OCI-LY7 (cell line): ENCODE measurements around the gene GIPR. TPM values are rescaled to one million over a fixed set of nuclear protein-coding genes. Genes with fewer than 3 reads are reported as not detected.
A peak's percentile ranks its signal among the peaks of the same experiment; 100 is the strongest.

Source experiments
- BruUV-seq: library from RNA; stranded (reverse); fragments of 400-500 nt; replicated peaks from 2 replicates; lab custom pipeline; 2021; lab: Mats Ljungman, UMichigan
- CTCF ChIA-PET: fragments of 300-600 bp; sonication (Branson Sonifier 250); formaldehyde crosslinking; loops from one replicate; lab custom pipeline; 2022; ENCODE audit warnings: antibody characterized with exemption; ENCODE audit not compliant: unreplicated experiment; lab: Charles Lee
- POLR2A ChIA-PET: fragments of 300-600 bp; sonication (Branson Sonifier 250); formaldehyde crosslinking; loops from one replicate; lab custom pipeline; 2022; ENCODE audit warnings: antibody characterized with exemption; lab: Charles Lee
- DNase-seq: peaks from one replicate; pipeline ENCODE4 v3.0.0-alpha.2; 2015; ENCODE audit warnings: low spot score
- H2AFZ ChIP-seq: fragments of 200-600 bp; sonication (generic), shearing (Covaris generic); 2 replicates; pipeline ENCODE4 v1.6.1; 2014; ENCODE audit warnings: mild to moderate bottlenecking, antibody characterized with exemption, low read length, moderate library complexity
- H3K27ac ChIP-seq: fragments of 200-600 bp; sonication (generic); 2 replicates; pipeline ENCODE4 v1.5.1; 2014; ENCODE audit warnings: mixed run types, low read depth, mild to moderate bottlenecking, moderate library complexity, low read length, inconsistent platforms; ENCODE audit not compliant: poor library complexity, severe bottlenecking
- H3K36me3 ChIP-seq: fragments of 200-600 bp; sonication (generic); 2 replicates; pipeline ENCODE4 v1.6.1; 2014; ENCODE audit warnings: mild to moderate bottlenecking, antibody characterized with exemption, low read length, moderate library complexity, mixed read lengths; ENCODE audit not compliant: insufficient read depth
- H3K4me1 ChIP-seq: fragments of 200-600 bp; sonication (generic); 2 replicates; pipeline ENCODE4 v1.5.1; 2014; ENCODE audit warnings: mild to moderate bottlenecking, low read length; ENCODE audit not compliant: insufficient read depth, poor library complexity, severe bottlenecking
- H3K4me2 ChIP-seq: fragments of 200-600 bp; sonication (generic); 2 replicates; pipeline ENCODE4 v1.6.1; 2014; ENCODE audit warnings: mild to moderate bottlenecking, low read length
- H3K4me3 ChIP-seq: fragments of 200-600 bp; sonication (generic); 2 replicates; pipeline ENCODE4 v1.5.1; 2014; ENCODE audit warnings: mild to moderate bottlenecking, low read depth, low read length; ENCODE audit not compliant: poor library complexity, severe bottlenecking
- H3K79me2 ChIP-seq: fragments of 200-600 bp; sonication (generic); 2 replicates; pipeline ENCODE4 v1.6.1; 2016; ENCODE audit warnings: low read depth, mild to moderate bottlenecking, low read length, moderate library complexity, mixed read lengths; ENCODE audit not compliant: insufficient read depth
- H3K9me2 ChIP-seq: fragments of 200-600 bp; sonication (generic); 2 replicates; pipeline ENCODE4 v1.6.1; 2016; ENCODE audit warnings: mild to moderate bottlenecking, low read length, mixed read lengths; ENCODE audit not compliant: insufficient read depth
- H3K9me3 ChIP-seq: fragments of 200-600 bp; sonication (generic); 2 replicates; pipeline ENCODE4 v1.6.1; 2014; ENCODE audit warnings: mild to moderate bottlenecking, mixed run types, low read length, mixed read lengths
- H4K20me1 ChIP-seq: fragments of 200-600 bp; sonication (generic); 2 replicates; pipeline ENCODE4 v1.6.1; 2014; ENCODE audit warnings: mild to moderate bottlenecking, antibody characterized with exemption, low read length, moderate library complexity, mixed read lengths; ENCODE audit not compliant: insufficient read depth
- EZH2phosphoT487 ChIP-seq: fragments of 200-600 bp; sonication (generic); IDR thresholded peaks from 2 replicates; pipeline ENCODE4 v1.6.1; 2018; ENCODE audit warnings: low read depth, borderline replicate concordance, mild to moderate bottlenecking, mixed run types, antibody characterized with exemption, low read length, moderate library complexity, mixed read lengths
- intact Hi-C: fragments of 100-400 bp; cut with micrococcal nuclease; formaldehyde crosslinking; loops from one replicate; pipeline ENCODE4 v1.10.0; 2022; ENCODE audit not compliant: unreplicated experiment
- total RNA-seq, 2 experiments: library from RNA; depleted of rRNA in 1 of 2; stranded (reverse); fragments of >200 nt in 1 of 2; shearing (Covaris generic) in 1 of 2; gene quantifications; 2 replicates each; pipeline ENCODE4 v1.2.3, GENCODE V29; 2014 to 2022
- TF ChIP-seq, protein P1 (sequence below): fragments of 200-600 bp; sonication (generic); conservative IDR thresholded peaks from 2 replicates; pipeline ENCODE4 v1.5.1; 2014; ENCODE audit warnings: mild to moderate bottlenecking, antibody characterized with exemption, low read length, moderate library complexity, mixed read lengths

GIPR gene
- total RNA-seq, 2 experiments from 2014 or later: 7.9 to 23.3 TPM

DNA sequence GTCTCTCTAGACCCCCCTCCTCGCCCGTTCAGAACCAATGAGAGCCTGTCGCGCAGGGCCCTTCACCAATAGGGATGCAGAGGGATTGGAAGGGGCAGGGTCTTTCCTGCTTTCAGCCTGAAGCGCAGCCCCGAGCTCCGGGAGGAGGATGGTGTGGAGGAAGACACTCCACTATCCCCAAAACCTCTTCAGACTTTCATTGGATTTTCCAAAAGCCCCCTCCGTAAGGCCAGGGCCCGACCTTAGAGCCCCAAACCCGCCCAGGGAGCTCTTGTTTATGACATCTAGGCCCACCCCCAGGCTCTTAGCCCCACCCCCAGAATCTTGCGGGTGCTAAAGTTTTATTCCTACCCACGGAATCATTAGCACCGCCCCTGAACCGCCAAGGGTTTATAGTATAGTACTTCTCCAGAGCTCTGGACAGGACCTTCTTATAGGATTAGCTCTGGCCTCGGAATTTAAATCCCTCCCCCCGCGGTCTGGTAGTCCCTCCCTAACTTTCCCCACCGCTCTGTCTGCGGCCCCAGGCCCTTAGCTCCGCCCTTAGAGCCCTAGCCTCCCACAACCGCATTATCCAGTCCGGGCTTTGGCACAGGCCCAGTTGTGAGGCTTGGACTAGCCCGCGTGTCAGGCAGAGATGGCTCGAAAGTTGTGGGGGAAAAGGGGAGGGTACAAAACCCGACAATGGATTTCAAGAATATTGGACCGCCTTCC, 22.2 kb upstream of the GIPR start:
- no peak overlapping the region for H3K27ac ChIP-seq
- peak overlapping the region; percentile 98 for H2AFZ ChIP-seq
- H3K9me2 ChIP-seq: no peaks in the 10 kb centered on the region
- H4K20me1 ChIP-seq: no peaks in the 10 kb centered on the region
- peak; percentile 94 for DNase-seq
- peaks cover 36% of the 10 kb centered on the region for H3K4me1 ChIP-seq
- BruUV-seq: no TSS peak
- H3K9me3 ChIP-seq: no peaks in the 10 kb centered on the region
- intact Hi-C loops: loop anchor here (10.0 kb wide), 1 partner anchor 221 kb away; the partner anchor contains the start of gene ERCC1
- ChIA-PET POLR2A (interaction anchor here (0.5 to 1.0 kb wide), 5 partner anchors 16 to 58 kb away, joined by 3 to 8 read pairs (median 3); partner anchors contain the start of gene GIPR), CTCF (interaction anchor here (0.5 to 0.9 kb wide), 5 partner anchors 19 to 330 kb away, joined by 3 to 4 read pairs (median 3); no protein-coding TSS in a partner anchor)
- peak overlapping the region; percentile 72 for H3K4me2 ChIP-seq
- H3K4me3 ChIP-seq: peak overlapping the region; percentile 68
- H3K36me3 ChIP-seq: no peaks in the 10 kb centered on the region
- TF ChIP-seq, protein P1, sequence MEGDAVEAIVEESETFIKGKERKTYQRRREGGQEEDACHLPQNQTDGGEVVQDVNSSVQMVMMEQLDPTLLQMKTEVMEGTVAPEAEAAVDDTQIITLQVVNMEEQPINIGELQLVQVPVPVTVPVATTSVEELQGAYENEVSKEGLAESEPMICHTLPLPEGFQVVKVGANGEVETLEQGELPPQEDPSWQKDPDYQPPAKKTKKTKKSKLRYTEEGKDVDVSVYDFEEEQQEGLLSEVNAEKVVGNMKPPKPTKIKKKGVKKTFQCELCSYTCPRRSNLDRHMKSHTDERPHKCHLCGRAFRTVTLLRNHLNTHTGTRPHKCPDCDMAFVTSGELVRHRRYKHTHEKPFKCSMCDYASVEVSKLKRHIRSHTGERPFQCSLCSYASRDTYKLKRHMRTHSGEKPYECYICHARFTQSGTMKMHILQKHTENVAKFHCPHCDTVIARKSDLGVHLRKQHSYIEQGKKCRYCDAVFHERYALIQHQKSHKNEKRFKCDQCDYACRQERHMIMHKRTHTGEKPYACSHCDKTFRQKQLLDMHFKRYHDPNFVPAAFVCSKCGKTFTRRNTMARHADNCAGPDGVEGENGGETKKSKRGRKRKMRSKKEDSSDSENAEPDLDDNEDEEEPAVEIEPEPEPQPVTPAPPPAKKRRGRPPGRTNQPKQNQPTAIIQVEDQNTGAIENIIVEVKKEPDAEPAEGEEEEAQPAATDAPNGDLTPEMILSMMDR: no peak
- TF ChIP-seq EZH2phosphoT487: no peak
- H3K79me2 ChIP-seq: no peaks in the 10 kb centered on the region

DNA sequence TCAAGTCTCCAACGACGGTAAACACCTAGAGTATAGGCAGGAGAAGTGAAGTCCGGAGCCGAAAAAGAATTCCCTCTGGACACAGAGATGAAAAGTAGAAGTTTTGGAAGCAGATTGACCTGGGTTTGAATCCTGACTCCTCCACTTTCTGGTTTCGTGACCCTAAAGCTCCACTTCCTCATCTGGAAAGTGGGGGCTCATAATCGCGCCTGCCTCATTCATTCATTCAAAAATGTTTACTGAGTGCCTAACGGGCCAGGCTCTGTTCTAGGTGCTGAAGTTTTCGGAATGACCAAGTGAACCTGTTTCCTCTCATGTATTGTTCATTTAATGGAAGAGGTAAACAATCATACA, 21.7 kb upstream of the GIPR start:
- H3K27ac ChIP-seq: no peak overlapping the region
- intact Hi-C loops: loop anchor here (10.0 kb wide), 1 partner anchor 222 kb away; the partner anchor contains the start of gene ERCC1
- peaks cover 30% of the 10 kb centered on the region for H3K4me1 ChIP-seq

More for the DNA sequence above, 21.7 kb upstream of the GIPR start:
- Histone ChIP-seq H3K79me2 (no peaks in the 10 kb centered on the region), H3K4me2 (peak overlapping the region; percentile 72), H3K9me3 (no peaks in the 10 kb centered on the region), H3K4me3 (peak overlapping the region; percentile 68), H2AFZ (peak overlapping the region; percentile 98), H3K9me2 (no peaks in the 10 kb centered on the region), H3K36me3 (no peaks in the 10 kb centered on the region), H4K20me1 (no peaks in the 10 kb centered on the region)
- no peak for TF ChIP-seq EZH2phosphoT487
- TF ChIP-seq, protein P1: no peak
- BruUV-seq: no TSS peak
- no peak for DNase-seq
- CTCF ChIA-PET: interaction anchor here (0.6 to 0.9 kb wide), 2 partner anchors 161 to 330 kb away, joined by 3 to 4 read pairs; no protein-coding TSS in a partner anchor
- POLR2A ChIA-PET: interaction anchor here (0.6 to 1.0 kb wide), 2 partner anchors 31 to 58 kb away, joined by 3 read pairs; no protein-coding TSS in a partner anchor
